OCI-LY7 (cell line): ENCODE measurements around the gene ZBTB20. TPM values are rescaled to one million over a fixed set of nuclear protein-coding genes. Genes with fewer than 3 reads are reported as not detected.

ENCODE experiments used
- BruUV-seq: library from RNA; stranded (reverse); fragments of 400-500 nt; replicated peaks from 2 replicates; lab custom pipeline; 2021; lab: Mats Ljungman, UMichigan
- CTCF ChIA-PET: fragments of 300-600 bp; sonication (Branson Sonifier 250); formaldehyde crosslinking; loops from one replicate; lab custom pipeline; 2022; ENCODE audit warnings: antibody characterized with exemption; ENCODE audit not compliant: unreplicated experiment; lab: Charles Lee
- POLR2A ChIA-PET: fragments of 300-600 bp; sonication (Branson Sonifier 250); formaldehyde crosslinking; loops from one replicate; lab custom pipeline; 2022; ENCODE audit warnings: antibody characterized with exemption; lab: Charles Lee
- DNase-seq: peaks from one replicate; pipeline ENCODE4 v3.0.0-alpha.2; 2015; ENCODE audit warnings: low spot score
- H2AFZ ChIP-seq: fragments of 200-600 bp; sonication (generic), shearing (Covaris generic); 2 replicates; pipeline ENCODE4 v1.6.1; 2014; ENCODE audit warnings: mild to moderate bottlenecking, antibody characterized with exemption, low read length, moderate library complexity
- H3K27ac ChIP-seq: fragments of 200-600 bp; sonication (generic); 2 replicates; pipeline ENCODE4 v1.5.1; 2014; ENCODE audit warnings: mixed run types, low read depth, mild to moderate bottlenecking, moderate library complexity, low read length, inconsistent platforms; ENCODE audit not compliant: poor library complexity, severe bottlenecking
- H3K36me3 ChIP-seq: fragments of 200-600 bp; sonication (generic); 2 replicates; pipeline ENCODE4 v1.6.1; 2014; ENCODE audit warnings: mild to moderate bottlenecking, antibody characterized with exemption, low read length, moderate library complexity, mixed read lengths; ENCODE audit not compliant: insufficient read depth
- H3K4me1 ChIP-seq: fragments of 200-600 bp; sonication (generic); 2 replicates; pipeline ENCODE4 v1.5.1; 2014; ENCODE audit warnings: mild to moderate bottlenecking, low read length; ENCODE audit not compliant: insufficient read depth, poor library complexity, severe bottlenecking
- H3K4me2 ChIP-seq: fragments of 200-600 bp; sonication (generic); 2 replicates; pipeline ENCODE4 v1.6.1; 2014; ENCODE audit warnings: mild to moderate bottlenecking, low read length
- H3K4me3 ChIP-seq: fragments of 200-600 bp; sonication (generic); 2 replicates; pipeline ENCODE4 v1.5.1; 2014; ENCODE audit warnings: mild to moderate bottlenecking, low read depth, low read length; ENCODE audit not compliant: poor library complexity, severe bottlenecking
- H3K79me2 ChIP-seq: fragments of 200-600 bp; sonication (generic); 2 replicates; pipeline ENCODE4 v1.6.1; 2016; ENCODE audit warnings: low read depth, mild to moderate bottlenecking, low read length, moderate library complexity, mixed read lengths; ENCODE audit not compliant: insufficient read depth
- H3K9me2 ChIP-seq: fragments of 200-600 bp; sonication (generic); 2 replicates; pipeline ENCODE4 v1.6.1; 2016; ENCODE audit warnings: mild to moderate bottlenecking, low read length, mixed read lengths; ENCODE audit not compliant: insufficient read depth
- H3K9me3 ChIP-seq: fragments of 200-600 bp; sonication (generic); 2 replicates; pipeline ENCODE4 v1.6.1; 2014; ENCODE audit warnings: mild to moderate bottlenecking, mixed run types, low read length, mixed read lengths
- H4K20me1 ChIP-seq: fragments of 200-600 bp; sonication (generic); 2 replicates; pipeline ENCODE4 v1.6.1; 2014; ENCODE audit warnings: mild to moderate bottlenecking, antibody characterized with exemption, low read length, moderate library complexity, mixed read lengths; ENCODE audit not compliant: insufficient read depth
- CTCF ChIP-seq: fragments of 200-600 bp; sonication (generic); conservative IDR thresholded peaks from 2 replicates; pipeline ENCODE4 v1.5.1; 2014; ENCODE audit warnings: mild to moderate bottlenecking, antibody characterized with exemption, low read length, moderate library complexity, mixed read lengths
- EZH2phosphoT487 ChIP-seq: fragments of 200-600 bp; sonication (generic); IDR thresholded peaks from 2 replicates; pipeline ENCODE4 v1.6.1; 2018; ENCODE audit warnings: low read depth, borderline replicate concordance, mild to moderate bottlenecking, mixed run types, antibody characterized with exemption, low read length, moderate library complexity, mixed read lengths
- intact Hi-C: fragments of 100-400 bp; cut with micrococcal nuclease; formaldehyde crosslinking; loops from one replicate; pipeline ENCODE4 v1.10.0; 2022; ENCODE audit not compliant: unreplicated experiment
- total RNA-seq, 2 experiments: library from RNA; depleted of rRNA in 1 of 2; stranded (reverse); fragments of >200 nt in 1 of 2; shearing (Covaris generic) in 1 of 2; gene quantifications; 2 replicates each; pipeline ENCODE4 v1.2.3, GENCODE V29; 2014 to 2022

Gene ZBTB20
- total RNA-seq, 2 experiments from 2014 or later: 5.5 to 11.8 TPM

GRCh38 chr3:114745322-114746240, 401.5 kb downstream of the ZBTB20 start:
- Histone ChIP-seq H3K4me1 (no peaks in the 10 kb centered on the region), H3K36me3 (no peaks in the 10 kb centered on the region), H3K9me3 (no peaks in the 10 kb centered on the region), H3K9me2 (no peaks in the 10 kb centered on the region), H3K4me3 (no peak overlapping the region), H2AFZ (no peak overlapping the region), H3K79me2 (no peaks in the 10 kb centered on the region), H3K27ac (no peak overlapping the region), H3K4me2 (no peak overlapping the region), H4K20me1 (no peaks in the 10 kb centered on the region)
- ChIA-PET POLR2A (no interaction called here), CTCF (no interaction called here)
- no peak for DNase-seq
- intact Hi-C loops: no loop called here
- no peak for TF ChIP-seq CTCF
- no peak for TF ChIP-seq EZH2phosphoT487
- BruUV-seq: no TSS peak

- Histone ChIP-seq H3K9me2 (no peaks in the 10 kb centered on the region), H3K9me3 (no peaks in the 10 kb centered on the region), H4K20me1 (no peaks in the 10 kb centered on the region), H2AFZ (no peak overlapping the region), H3K79me2 (no peaks in the 10 kb centered on the region), H3K36me3 (no peaks in the 10 kb centered on the region), H3K4me2 (no peak overlapping the region), H3K27ac (no peak overlapping the region), H3K4me3 (no peak overlapping the region), H3K4me1 (no peaks in the 10 kb centered on the region)
- DNase-seq: no peak
- ChIA-PET CTCF (no interaction called here), POLR2A (interaction anchor here (0.6 kb wide), 1 partner anchor 244 kb away, joined by 3 read pairs; no protein-coding TSS in a partner anchor)
- intact Hi-C loops: no loop called here
- BruUV-seq: no TSS peak
- no peak for TF ChIP-seq EZH2phosphoT487
- no peak for TF ChIP-seq CTCF
These were observed 403.2 kb downstream of the ZBTB20 start for GRCh38 chr3:114743746-114744485.
